HEK293T (cell line): Measurements from ENCODE around the gene WNT2B.

ENCODE experiments used
- CTCF ChIA-PET: fragments of 350-600 bp; formaldehyde crosslinking; extraction: SDS; loops from one replicate; lab custom pipeline; 2021; ENCODE audit warnings: antibody characterized with exemption, inconsistent platforms; lab: Yijun Ruan, JAX
- POLR2A ChIA-PET: fragments of 350-600 bp; formaldehyde crosslinking; extraction: SDS; loops from one replicate; lab custom pipeline; 2020; ENCODE audit warnings: antibody characterized with exemption, inconsistent platforms; lab: Yijun Ruan, JAX
- DNase-seq: peaks from one replicate; pipeline ENCODE4 v3.0.0; 2012; ENCODE audit warnings: mixed read lengths; ENCODE audit errors: extremely low spot score
- ARNT ChIP-seq: fragments of 450-650 bp; IDR thresholded peaks from 2 replicates; pipeline ENCODE4 v1.6.1; 2017; ENCODE audit warnings: mild to moderate bottlenecking
- BHLHE40 ChIP-seq: fragments of 450-650 bp; IDR thresholded peaks from 2 replicates; pipeline ENCODE4 v1.6.1; 2016; ENCODE audit warnings: mild to moderate bottlenecking, moderate library complexity, borderline replicate concordance
- CTBP1 ChIP-seq: fragments of 450-650 bp; IDR thresholded peaks from 2 replicates; pipeline ENCODE4 v1.6.1; 2016; ENCODE audit warnings: borderline replicate concordance
- ELF4 ChIP-seq: fragments of 450-650 bp; IDR thresholded peaks from 2 replicates; pipeline ENCODE4 v1.6.1; 2017; ENCODE audit warnings: antibody characterized with exemption
- FOXA1 ChIP-seq: fragments of 450-650 bp; IDR thresholded peaks from 2 replicates; pipeline ENCODE4 v1.6.1; 2016; ENCODE audit warnings: mild to moderate bottlenecking
- FOXK2 ChIP-seq: fragments of 450-650 bp; IDR thresholded peaks from 2 replicates; pipeline ENCODE4 v1.6.1; 2016; ENCODE audit warnings: mild to moderate bottlenecking
- FOXM1 ChIP-seq: fragments of 450-650 bp; IDR thresholded peaks from 2 replicates; pipeline ENCODE4 v1.6.1; 2017; ENCODE audit warnings: mild to moderate bottlenecking, borderline replicate concordance
- HDGF ChIP-seq: fragments of 450-650 bp; IDR thresholded peaks from 2 replicates; pipeline ENCODE4 v1.6.1; 2017; ENCODE audit warnings: antibody characterized with exemption, borderline replicate concordance
- L3MBTL2 ChIP-seq: fragments of 450-650 bp; conservative IDR thresholded peaks from 2 replicates; pipeline ENCODE4 v1.6.1; 2016; ENCODE audit warnings: mild to moderate bottlenecking
- LEF1 ChIP-seq: fragments of 450-650 bp; IDR thresholded peaks from 2 replicates; pipeline ENCODE4 v1.6.1; 2017; ENCODE audit warnings: mild to moderate bottlenecking, borderline replicate concordance
- NFRKB ChIP-seq: fragments of 450-650 bp; IDR thresholded peaks from 2 replicates; pipeline ENCODE4 v1.6.1; 2016; ENCODE audit warnings: mild to moderate bottlenecking, moderate library complexity
- PKNOX1 ChIP-seq: fragments of 450-650 bp; IDR thresholded peaks from 2 replicates; pipeline ENCODE4 v1.6.1; 2016
- SP1 ChIP-seq: fragments of 450-650 bp; IDR thresholded peaks from 2 replicates; pipeline ENCODE4 v1.6.1; 2017
- SUZ12 ChIP-seq: fragments of 450-650 bp; IDR thresholded peaks from 2 replicates; pipeline ENCODE4 v1.6.1; 2016; ENCODE audit warnings: mild to moderate bottlenecking
- TARDBP ChIP-seq: fragments of 450-650 bp; IDR thresholded peaks from 2 replicates; pipeline ENCODE4 v1.6.1; 2016
- ZNF384 ChIP-seq: fragments of 450-650 bp; IDR thresholded peaks from 2 replicates; pipeline ENCODE4 v1.6.1; 2016

WNT2B gene

GRCh38 chr1:112542206-112542973 is 33.6 kb downstream of the WNT2B start:
- DNase-seq, result no peak
- CTCF ChIA-PET, result interaction anchor here (1.0 kb wide), 1 partner anchor 131 kb away, joined by 3 read pairs; no protein-coding TSS in a partner anchor
- POLR2A ChIA-PET, result interaction anchor here (0.7 kb wide), 1 partner anchor 14 kb away, joined by 3 read pairs; no protein-coding TSS in a partner anchor
- TF ChIP-seq FOXM1 (no peak), L3MBTL2 (no peak), ARNT (no peak), LEF1 (no peak), FOXA1 (no peak), SP1 (no peak), PKNOX1 (no peak), CTBP1 (no peak), ELF4 (no peak), BHLHE40 (no peak), ZNF384 (no peak), HDGF (no peak)

- DNase-seq, result no peak
- ChIA-PET POLR2A (no interaction called here), CTCF (interaction anchor here (1.1 kb wide), 1 partner anchor 42 kb away, joined by 5 read pairs; no protein-coding TSS in a partner anchor)
- TF ChIP-seq FOXM1 (no peak), ELF4 (no peak), ZNF384 (no peak), FOXK2 (no peak), SP1 (no peak), ARNT (no peak), BHLHE40 (no peak), L3MBTL2 (no peak), PKNOX1 (no peak), CTBP1 (no peak), LEF1 (no peak), TARDBP (no peak), SUZ12 (no peak), NFRKB (no peak), HDGF (no peak), FOXA1 (no peak)
Observed at GRCh38 chr1:112544011-112544688, 35.4 kb downstream of the WNT2B start.

GRCh38 chr1:112544751-112545150 is 36.0 kb downstream of the WNT2B start:
- POLR2A ChIA-PET, result no interaction called here
- no peak for TF ChIP-seq LEF1
- TF ChIP-seq SP1, result no peak
- no peak for TF ChIP-seq TARDBP
- no peak for TF ChIP-seq FOXA1
- TF ChIP-seq SUZ12, result no peak
- TF ChIP-seq FOXM1, result no peak
- no peak for TF ChIP-seq HDGF
- TF ChIP-seq CTBP1, result no peak
- no peak for TF ChIP-seq PKNOX1
- no peak for TF ChIP-seq BHLHE40
- no peak for TF ChIP-seq FOXK2
- TF ChIP-seq ELF4, result no peak
- no peak for TF ChIP-seq L3MBTL2
- CTCF ChIA-PET, result interaction anchor here (1.1 kb wide), 1 partner anchor 43 kb away, joined by 5 read pairs; no protein-coding TSS in a partner anchor
- DNase-seq, result no peak

GRCh38 chr1:112546076-112546475 is 37.3 kb downstream of the WNT2B start:
- no peak for DNase-seq
- ChIA-PET POLR2A (no interaction called here), CTCF (no interaction called here)
- TF ChIP-seq ELF4 (no peak), ZNF384 (no peak), PKNOX1 (0 out of 2 replicates have a peak, but pooled peaks have one; percentile 11)

GRCh38 chr1:112548547-112548946 is 39.8 kb downstream of the WNT2B start:
- DNase-seq, result no peak
- CTCF ChIA-PET, result interaction anchor here (1.0 kb wide), 1 partner anchor 47 kb away, joined by 4 read pairs; no protein-coding TSS in a partner anchor
- TF ChIP-seq CTBP1, result no peak
- TF ChIP-seq FOXA1, result no peak
- TF ChIP-seq LEF1, result no peak
- TF ChIP-seq PKNOX1, result no peak
- no peak for TF ChIP-seq FOXM1
- TF ChIP-seq FOXK2, result no peak
- no peak for TF ChIP-seq HDGF
- POLR2A ChIA-PET, result no interaction called here
